ENCODE measurements around the gene RGPD8. TPM values are rescaled to one million over a fixed set of nuclear protein-coding genes. Genes with fewer than 3 reads are reported as not detected.

Gene RGPD8
- total and polyA plus RNA-seq, 10 of the 15 experiments (the other 5 are each of a cell fraction or from before 2014, with no cell fraction given), result 0.24 to 9.6 (median 4.2) TPM

DNA sequence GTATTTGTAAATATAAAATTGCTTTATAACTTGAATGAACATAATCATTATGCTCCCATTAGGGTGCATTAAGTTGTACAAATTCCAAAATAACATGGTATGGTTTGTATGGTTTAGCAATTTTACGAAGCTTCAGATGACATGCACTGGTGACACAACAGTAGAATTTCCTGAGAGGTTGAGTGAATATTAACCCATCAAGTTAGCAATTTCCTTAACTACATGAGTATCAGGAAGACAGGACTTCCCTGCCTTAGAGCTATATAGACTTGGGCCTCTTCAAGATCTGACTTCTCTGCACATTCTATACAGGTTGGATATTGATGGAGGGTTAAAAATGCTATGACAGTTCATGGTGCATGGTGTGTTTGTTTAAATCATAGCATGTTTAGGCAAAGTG lies 97.8 kb downstream of the RGPD8 start:
- RAD21 ChIA-PET (ENCODE audit: unreplicated experiment), result interaction anchor here (1.6 kb wide), 1 partner anchor 11 kb away, joined by 3 read pairs; no protein-coding TSS in a partner anchor
- Histone ChIP-seq H4K20me1 (ENCODE audit: control insufficient read depth, insufficient read depth) (no peaks in the 10 kb centered on the region), H3K36me3 (ENCODE audit: control insufficient read depth in 2 of 2, insufficient read depth in 2 of 2, low read length in 1 of 2) (no peaks in the 10 kb centered on the region), H3K9ac (ENCODE audit: control insufficient read depth, insufficient read depth, low read length) (no peak overlapping the region), H3K4me2 (ENCODE audit: control insufficient read depth, insufficient read depth) (no peak overlapping the region), H3K27me3 (replicated peaks in 1 of 2; ENCODE audit: control insufficient read depth in 2 of 2, insufficient read depth in 2 of 2, low read length in 1 of 2) (no peaks in the 10 kb centered on the region), H3K9me3 (replicated peaks; ENCODE audit: control insufficient read depth, insufficient read depth, low read length) (no peaks in the 10 kb centered on the region), H3K27ac (ENCODE audit: control insufficient read depth, insufficient read depth) (no peak overlapping the region), H3K79me2 (ENCODE audit: control insufficient read depth, insufficient read depth, low read length) (no peaks in the 10 kb centered on the region), H3K4me1 (ENCODE audit: control insufficient read depth, insufficient read depth, low read length) (no peaks in the 10 kb centered on the region), H3K4me3 (no peak overlapping the region), H2AFZ (ENCODE audit: control insufficient read depth, low read depth, low read length) (no peak overlapping the region)
- 94% methylated on average over 1 of the region's 1 CpG for WGBS (ENCODE audit: insufficient coverage, insufficient replicate concordance, low lambda C conversion rate, missing lambda C conversion rate)
- in situ Hi-C loops (cut with MboI), result loop anchor here (10.0 kb wide), 1 partner anchor 119 kb away; no protein-coding TSS in a partner anchor
- SMC1A ChIA-PET (ENCODE audit: uncharacterized antibody, unreplicated experiment), result interaction anchor here (1.1 kb wide), 1 partner anchor 9 kb away, joined by 3 read pairs; no protein-coding TSS in a partner anchor
- POLR2A ChIA-PET, result no interaction called here
- FAIRE-seq, result no peak
- CTCF ChIA-PET, result interaction anchor here (0.7 to 1.1 kb wide), 3 partner anchors 11 to 448 kb away, joined by 3 read pairs; no protein-coding TSS in a partner anchor
- no TSS peak for BruUV-seq (replicated peaks)
- DNase-seq (ENCODE audit: low read depth, low spot score), result no peak
- no peak for ATAC-seq
- intact Hi-C loops (cut with micrococcal nuclease; ENCODE audit: unreplicated experiment), result no loop called here
- TF ChIP-seq SP1 (IDR thresholded peaks at IDR 0.05; ENCODE audit: low read depth, low read length) (no peak), CHD1 (IDR thresholded peaks at IDR 0.05; ENCODE audit: low read depth, low read length) (no peak), FOS (IDR thresholded peaks at IDR 0.05; ENCODE audit: borderline replicate concordance, extremely low read depth, insufficient read length) (no peak), CREB1 (IDR thresholded peaks at IDR 0.05; ENCODE audit: low read depth) (no peak)
- TF ChIP-seq, protein P1, sequence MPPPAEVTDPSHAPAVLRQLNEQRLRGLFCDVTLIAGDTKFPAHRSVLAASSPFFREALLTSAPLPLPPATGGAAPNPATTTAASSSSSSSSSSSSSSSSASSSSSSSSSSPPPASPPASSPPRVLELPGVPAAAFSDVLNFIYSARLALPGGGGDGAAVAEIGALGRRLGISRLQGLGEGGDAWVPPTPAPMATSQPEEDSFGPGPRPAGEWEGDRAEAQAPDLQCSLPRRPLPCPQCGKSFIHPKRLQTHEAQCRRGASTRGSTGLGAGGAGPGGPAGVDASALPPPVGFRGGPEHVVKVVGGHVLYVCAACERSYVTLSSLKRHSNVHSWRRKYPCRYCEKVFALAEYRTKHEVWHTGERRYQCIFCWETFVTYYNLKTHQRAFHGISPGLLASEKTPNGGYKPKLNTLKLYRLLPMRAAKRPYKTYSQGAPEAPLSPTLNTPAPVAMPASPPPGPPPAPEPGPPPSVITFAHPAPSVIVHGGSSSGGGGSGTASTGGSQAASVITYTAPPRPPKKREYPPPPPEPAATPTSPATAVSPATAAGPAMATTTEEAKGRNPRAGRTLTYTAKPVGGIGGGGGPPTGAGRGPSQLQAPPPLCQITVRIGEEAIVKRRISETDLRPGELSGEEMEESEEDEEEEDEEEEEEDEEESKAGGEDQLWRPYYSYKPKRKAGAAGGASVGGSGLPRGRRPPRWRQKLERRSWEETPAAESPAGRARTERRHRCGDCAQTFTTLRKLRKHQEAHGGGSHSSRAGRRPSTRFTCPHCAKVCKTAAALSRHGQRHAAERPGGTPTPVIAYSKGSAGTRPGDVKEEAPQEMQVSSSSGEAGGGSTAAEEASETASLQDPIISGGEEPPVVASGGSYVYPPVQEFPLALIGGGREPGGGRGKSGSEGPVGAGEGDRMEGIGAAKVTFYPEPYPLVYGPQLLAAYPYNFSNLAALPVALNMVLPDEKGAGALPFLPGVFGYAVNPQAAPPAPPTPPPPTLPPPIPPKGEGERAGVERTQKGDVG (CRISPR knock-in tag; IDR thresholded peaks at IDR 0.05), result no peak

All from GM12878 (cell line).